Measurements from ENCODE around the gene RBBP6. TPM values are rescaled to one million over a fixed set of nuclear protein-coding genes. Genes with fewer than 3 reads are reported as not detected.
"Not testable (repeated sequence)": the region's sequence is repeated elsewhere in the genome, so short reads cannot be mapped to it uniquely, and the experiment has no call there.

Gene RBBP6
- total RNA-seq, 1 donor from 2014 or later, result 63.8 TPM

- intact Hi-C loops (cut with micrococcal nuclease), result loop anchor here (10.0 kb wide), 2 partner anchors 84 to 144 kb away; partner anchors contain the start of gene TNRC6A
- DNase-seq (ENCODE audit: low spot score), result no peak
- Mint-ChIP-seq H3K9me3 (no peaks in the 10 kb centered on the region), H3K27ac (no peak overlapping the region), H3K36me3 (ENCODE audit: low read depth) (no peaks in the 10 kb centered on the region), H3K4me1 (ENCODE audit: low read depth) (peaks cover 3% of the 10 kb centered on the region), H3K27me3 (ENCODE audit: low read depth) (peaks cover 4% of the 10 kb centered on the region), H3K4me3 (ENCODE audit: low read depth) (no peak overlapping the region)
Observed at GRCh38 chr16:24580665-24581064, 41.3 kb downstream of the RBBP6 start.

GRCh38 chr16:24583494-24583893, 44.1 kb downstream of the RBBP6 start:
- intact Hi-C loops (cut with micrococcal nuclease), result loop anchor here (10.0 kb wide), 2 partner anchors 81 to 141 kb away; partner anchors contain the start of gene TNRC6A
- DNase-seq (ENCODE audit: low spot score), result no peak

GRCh38 chr16:24589997-24590396, 50.6 kb downstream of the RBBP6 start:
- no peak for DNase-seq (ENCODE audit: low spot score)
- Mint-ChIP-seq H3K27ac (no peak overlapping the region), H3K36me3 (ENCODE audit: low read depth) (no peaks in the 10 kb centered on the region), H3K9me3 (no peaks in the 10 kb centered on the region), H3K4me1 (ENCODE audit: low read depth) (peaks cover 9% of the 10 kb centered on the region), H3K4me3 (ENCODE audit: low read depth) (no peak overlapping the region), H3K27me3 (ENCODE audit: low read depth) (peaks cover 5% of the 10 kb centered on the region)
- intact Hi-C loops (cut with micrococcal nuclease), result loop anchor here (10.0 kb wide), 2 partner anchors 75 to 135 kb away; partner anchors contain the start of gene TNRC6A

More at GRCh38 chr16:24583494-24583893, 44.1 kb downstream of the RBBP6 start:
- peaks cover 9% of the 10 kb centered on the region for H3K4me1 Mint-ChIP-seq (ENCODE audit: low read depth)
- no peaks in the 10 kb centered on the region for H3K36me3 Mint-ChIP-seq (ENCODE audit: low read depth)
- peaks cover 4% of the 10 kb centered on the region for H3K27me3 Mint-ChIP-seq (ENCODE audit: low read depth)
- H3K27ac Mint-ChIP-seq, result no peak overlapping the region
- no peaks in the 10 kb centered on the region for H3K9me3 Mint-ChIP-seq
- H3K4me3 Mint-ChIP-seq (ENCODE audit: low read depth), result no peak overlapping the region

DNA sequence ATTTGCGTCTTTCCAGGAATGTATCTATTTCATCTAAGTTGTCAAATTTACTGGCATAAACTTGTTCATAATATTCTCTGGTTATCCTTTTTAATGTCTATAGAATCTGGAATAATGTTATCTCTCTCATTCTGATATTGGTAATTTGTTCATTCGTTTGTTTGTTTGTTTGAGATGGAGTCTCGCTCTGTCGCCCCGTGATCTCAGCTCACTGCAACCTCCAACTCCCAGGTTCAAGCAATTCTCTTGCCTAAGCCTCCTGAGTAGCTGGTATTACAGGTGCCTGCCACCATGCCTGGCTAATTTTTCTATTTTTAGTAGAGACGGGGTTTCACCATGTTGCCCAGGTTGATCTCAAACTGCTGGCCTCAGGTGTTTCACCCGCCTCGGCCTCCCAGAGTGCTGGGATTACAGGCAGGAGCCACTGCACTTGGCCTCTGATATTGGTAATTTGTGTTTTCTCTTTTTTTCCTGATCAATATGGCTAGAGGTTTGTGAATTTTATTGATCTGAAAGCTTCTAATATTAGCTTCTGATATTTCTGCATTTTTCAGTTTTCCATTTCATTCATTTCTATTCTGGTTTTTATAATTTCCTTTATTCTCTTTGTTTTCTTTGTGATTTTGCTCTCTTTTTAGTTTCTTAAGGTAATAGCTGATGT, 59.5 kb downstream of the RBBP6 start:
- Mint-ChIP-seq H3K9me3 (no peaks in the 10 kb centered on the region), H3K4me1 (ENCODE audit: low read depth) (no peaks in the 10 kb centered on the region), H3K27me3 (ENCODE audit: low read depth) (peaks cover 29% of the 10 kb centered on the region), H3K27ac (no peak overlapping the region), H3K36me3 (ENCODE audit: low read depth) (no peaks in the 10 kb centered on the region), H3K4me3 (ENCODE audit: low read depth) (no peak overlapping the region)
- intact Hi-C loops (cut with micrococcal nuclease), result no loop called here
- DNase-seq (ENCODE audit: low spot score), result no peak

GRCh38 chr16:24609417-24609739, 70.0 kb downstream of the RBBP6 start:
- intact Hi-C loops (cut with micrococcal nuclease), result no loop called here
- no peak overlapping the region for H3K4me3 Mint-ChIP-seq (ENCODE audit: low read depth)
- H3K27me3 Mint-ChIP-seq (ENCODE audit: low read depth), result peaks cover 45% of the 10 kb centered on the region
- no peak for DNase-seq (ENCODE audit: low spot score)
- no peaks in the 10 kb centered on the region for H3K9me3 Mint-ChIP-seq
- H3K4me1 Mint-ChIP-seq (ENCODE audit: low read depth), result peaks cover 9% of the 10 kb centered on the region
- no peaks in the 10 kb centered on the region for H3K36me3 Mint-ChIP-seq (ENCODE audit: low read depth)
- no peak overlapping the region for H3K27ac Mint-ChIP-seq

DNA sequence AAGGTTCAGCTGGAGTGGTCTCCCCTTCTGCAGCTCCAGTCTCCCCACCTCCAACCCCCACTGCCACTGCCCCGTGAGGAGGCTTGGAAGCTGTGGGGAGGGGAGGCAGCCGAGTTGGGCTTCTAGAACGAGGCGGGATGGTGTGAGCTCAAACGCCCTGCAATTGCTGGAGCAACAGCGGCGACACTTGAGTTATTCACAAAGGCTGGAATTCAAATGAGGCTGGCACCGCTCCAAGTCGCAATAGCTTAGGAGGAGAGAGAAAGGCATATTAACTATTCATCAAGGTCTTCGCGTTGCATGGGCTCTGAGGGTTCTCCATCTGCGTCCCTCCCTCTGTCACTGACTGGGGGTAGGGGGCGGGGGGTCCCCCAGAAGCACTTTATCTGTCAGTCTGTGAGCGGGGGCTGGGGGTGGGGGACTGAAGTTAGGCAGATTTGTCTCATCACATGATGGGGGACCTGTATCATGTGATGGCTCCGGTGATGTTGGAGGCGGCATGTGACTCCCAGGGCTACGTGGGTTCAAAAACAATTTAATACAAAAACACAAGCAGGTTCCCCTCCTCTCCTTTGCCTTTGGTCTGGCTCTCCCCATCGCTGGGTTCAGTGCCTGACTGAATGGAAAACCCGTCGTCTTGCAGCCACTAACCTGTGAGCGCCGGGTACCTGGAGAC, 70.5 kb downstream of the RBBP6 start:
- H3K36me3 Mint-ChIP-seq (ENCODE audit: low read depth), result no peaks in the 10 kb centered on the region
- no peak for DNase-seq (ENCODE audit: low spot score)
- intact Hi-C loops (cut with micrococcal nuclease), result no loop called here
- no peak overlapping the region for H3K4me3 Mint-ChIP-seq (ENCODE audit: low read depth)
- peaks cover 47% of the 10 kb centered on the region for H3K27me3 Mint-ChIP-seq (ENCODE audit: low read depth)
- no peak overlapping the region for H3K27ac Mint-ChIP-seq
- H3K4me1 Mint-ChIP-seq (ENCODE audit: low read depth), result peaks cover 9% of the 10 kb centered on the region
- no peaks in the 10 kb centered on the region for H3K9me3 Mint-ChIP-seq

GRCh38 chr16:24610416-24610755, 71.0 kb downstream of the RBBP6 start:
- no peaks in the 10 kb centered on the region for H3K9me3 Mint-ChIP-seq
- peaks cover 9% of the 10 kb centered on the region for H3K4me1 Mint-ChIP-seq (ENCODE audit: low read depth)
- no peak overlapping the region for H3K27ac Mint-ChIP-seq
- no peak for DNase-seq (ENCODE audit: low spot score)
- intact Hi-C loops (cut with micrococcal nuclease), result no loop called here
- peaks cover 51% of the 10 kb centered on the region for H3K27me3 Mint-ChIP-seq (ENCODE audit: low read depth)
- H3K4me3 Mint-ChIP-seq (ENCODE audit: low read depth), result no peak overlapping the region
- H3K36me3 Mint-ChIP-seq (ENCODE audit: low read depth), result no peaks in the 10 kb centered on the region

GRCh38 chr16:24611310-24611709, 71.9 kb downstream of the RBBP6 start:
- H3K27me3 Mint-ChIP-seq (ENCODE audit: low read depth), result peaks cover 51% of the 10 kb centered on the region
- H3K4me3 Mint-ChIP-seq (ENCODE audit: low read depth), result no peak overlapping the region

DNA sequence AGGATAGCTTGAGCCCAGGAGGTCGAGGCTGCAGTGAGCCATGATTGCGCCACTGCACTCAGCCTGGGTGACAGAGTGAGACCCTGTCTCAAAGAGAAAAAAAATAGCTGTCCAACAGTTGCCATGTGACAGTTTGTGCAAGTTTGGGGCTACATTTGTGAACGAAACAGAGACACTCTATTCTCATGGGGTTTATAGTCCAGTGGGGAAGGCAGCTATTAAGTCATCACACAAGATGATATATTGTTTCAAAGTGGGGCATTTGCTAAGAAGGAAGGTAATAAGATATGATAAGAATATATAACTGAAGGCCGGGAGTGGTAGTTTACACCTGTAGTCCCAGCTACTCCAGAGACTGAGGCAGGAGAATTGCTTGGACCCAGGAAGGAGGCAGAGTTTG, 73.3 kb downstream of the RBBP6 start:
- no peak for DNase-seq (ENCODE audit: low spot score)
- no peaks in the 10 kb centered on the region for H3K9me3 Mint-ChIP-seq
- H3K27me3 Mint-ChIP-seq (ENCODE audit: low read depth), result peaks cover 48% of the 10 kb centered on the region
- intact Hi-C loops (cut with micrococcal nuclease), result no loop called here
- peaks cover 9% of the 10 kb centered on the region for H3K4me1 Mint-ChIP-seq (ENCODE audit: low read depth)
- H3K27ac Mint-ChIP-seq, result no peak overlapping the region
- H3K36me3 Mint-ChIP-seq (ENCODE audit: low read depth), result no peaks in the 10 kb centered on the region
- no peak overlapping the region for H3K4me3 Mint-ChIP-seq (ENCODE audit: low read depth)

More at GRCh38 chr16:24611310-24611709, 71.9 kb downstream of the RBBP6 start:
- Mint-ChIP-seq H3K27ac (no peak overlapping the region), H3K9me3 (no peaks in the 10 kb centered on the region), H3K36me3 (ENCODE audit: low read depth) (no peaks in the 10 kb centered on the region), H3K4me1 (ENCODE audit: low read depth) (peaks cover 9% of the 10 kb centered on the region)
- DNase-seq (ENCODE audit: low spot score), result no peak
- intact Hi-C loops (cut with micrococcal nuclease), result no loop called here

DNA sequence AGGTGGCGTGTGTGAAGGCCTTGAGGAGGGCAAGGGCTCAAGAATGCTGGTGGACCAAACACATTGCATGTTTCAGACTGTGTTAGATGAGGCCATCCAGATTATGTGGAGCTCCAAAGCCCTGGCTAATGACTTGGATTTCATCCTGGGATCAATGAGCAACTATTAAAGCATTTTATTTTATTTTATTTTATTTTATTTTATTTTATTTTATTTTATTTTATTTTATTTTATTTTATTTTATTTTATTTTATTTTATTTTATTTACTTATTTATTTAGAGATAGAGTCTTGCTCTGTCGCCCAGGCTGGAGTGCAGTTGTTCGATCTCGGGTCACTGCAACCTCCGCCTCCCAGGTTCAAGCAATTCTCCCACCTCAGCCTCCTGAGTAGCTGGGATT, 73.9 kb downstream of the RBBP6 start:
- DNase-seq (ENCODE audit: low spot score); H3K27ac Mint-ChIP-seq; intact Hi-C loops (cut with micrococcal nuclease); H3K4me1 Mint-ChIP-seq (ENCODE audit: low read depth); H3K36me3 Mint-ChIP-seq (ENCODE audit: low read depth); H3K4me3 Mint-ChIP-seq (ENCODE audit: low read depth); H3K9me3 Mint-ChIP-seq: not testable (repeated sequence)
- peaks cover 42% of the 10 kb centered on the region for H3K27me3 Mint-ChIP-seq (ENCODE audit: low read depth)

GRCh38 chr16:24617502-24617901, 78.1 kb downstream of the RBBP6 start:
- no peak for DNase-seq (ENCODE audit: low spot score)
- peaks cover 10% of the 10 kb centered on the region for H3K27me3 Mint-ChIP-seq (ENCODE audit: low read depth)
- H3K4me1 Mint-ChIP-seq (ENCODE audit: low read depth), result no peaks in the 10 kb centered on the region
- intact Hi-C loops (cut with micrococcal nuclease), result no loop called here
- no peaks in the 10 kb centered on the region for H3K36me3 Mint-ChIP-seq (ENCODE audit: low read depth)
- no peak overlapping the region for H3K27ac Mint-ChIP-seq
- H3K9me3 Mint-ChIP-seq, result no peaks in the 10 kb centered on the region
- H3K4me3 Mint-ChIP-seq (ENCODE audit: low read depth), result no peak overlapping the region
